Measurements from ENCODE around the gene PLAC1. TPM values are rescaled to one million over a fixed set of nuclear protein-coding genes. Genes with fewer than 3 reads are reported as not detected.
A peak's percentile ranks its signal among the peaks of the same experiment; 100 is the strongest.

Gene PLAC1
- total and polyA plus RNA-seq, 2 experiments from 2014 or later = 0.50 to 0.83 TPM

DNA sequence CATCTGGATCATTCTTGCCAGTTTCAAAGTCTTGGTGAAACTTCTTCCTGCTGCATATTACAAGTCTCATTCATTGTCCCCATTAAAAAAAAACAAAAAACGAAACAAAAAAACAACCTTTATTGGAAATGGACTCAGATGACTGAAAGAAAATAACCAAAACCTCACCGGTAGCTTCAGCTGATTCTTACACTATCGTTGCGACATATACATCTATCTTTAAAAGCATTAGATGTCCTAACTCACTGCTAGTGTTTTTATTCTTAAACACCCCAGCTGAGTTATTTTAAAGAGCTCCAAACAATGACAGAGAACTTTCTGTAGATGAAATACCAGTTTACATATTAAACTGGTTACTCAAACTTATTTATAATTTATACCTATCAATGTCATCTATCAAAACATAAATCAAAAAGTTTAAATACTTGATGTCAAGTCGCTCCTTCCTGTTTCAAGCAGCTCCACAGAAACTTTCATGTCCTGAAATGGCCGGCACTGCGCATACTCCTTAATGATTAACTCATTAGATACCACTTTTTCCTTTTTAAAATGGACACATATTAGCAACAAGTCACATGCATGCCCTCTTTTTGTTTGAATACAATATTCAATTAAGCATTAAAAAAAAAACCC, 111.1 kb downstream of the PLAC1 start:
- no peaks in the 10 kb centered on the region for H3K79me2 ChIP-seq (replicated peaks; ENCODE audit: insufficient read depth)
- no peak overlapping the region for H3K27ac Mint-ChIP-seq
- peaks cover 50% of the 10 kb centered on the region for H3K4me1 Mint-ChIP-seq
- no peak overlapping the region for H2AFZ ChIP-seq
- 0 out of 2 replicates have a peak, but pooled peaks cover 5% of the 10 kb centered on the region for H3F3A ChIP-seq (replicated peaks; ENCODE audit: low read depth)
- peak overlapping the region; percentile 59 for H3K4me3 ChIP-seq
- TF ChIP-seq EZH2 (IDR thresholded peaks at IDR 0.05; ENCODE audit: low read depth, unreplicated experiment) (no peak), EZH2phosphoT487 (IDR thresholded peaks at IDR 0.05; ENCODE audit: unreplicated experiment) (no peak), POLR2AphosphoS5 (IDR thresholded peaks at IDR 0.05; ENCODE audit: low read depth) (no peak), JUNB (IDR thresholded peaks at IDR 0.05; ENCODE audit: unreplicated experiment) (no peak), NANOG (IDR thresholded peaks at IDR 0.05; ENCODE audit: borderline replicate concordance) (no peak), ZNF331 (CRISPR knock-in tag; IDR thresholded peaks at IDR 0.05; ENCODE audit: low read depth) (no peak), STAT1 (IDR thresholded peaks at IDR 0.05; ENCODE audit: unreplicated experiment) (no peak)
- TF ChIP-seq, protein P1, sequence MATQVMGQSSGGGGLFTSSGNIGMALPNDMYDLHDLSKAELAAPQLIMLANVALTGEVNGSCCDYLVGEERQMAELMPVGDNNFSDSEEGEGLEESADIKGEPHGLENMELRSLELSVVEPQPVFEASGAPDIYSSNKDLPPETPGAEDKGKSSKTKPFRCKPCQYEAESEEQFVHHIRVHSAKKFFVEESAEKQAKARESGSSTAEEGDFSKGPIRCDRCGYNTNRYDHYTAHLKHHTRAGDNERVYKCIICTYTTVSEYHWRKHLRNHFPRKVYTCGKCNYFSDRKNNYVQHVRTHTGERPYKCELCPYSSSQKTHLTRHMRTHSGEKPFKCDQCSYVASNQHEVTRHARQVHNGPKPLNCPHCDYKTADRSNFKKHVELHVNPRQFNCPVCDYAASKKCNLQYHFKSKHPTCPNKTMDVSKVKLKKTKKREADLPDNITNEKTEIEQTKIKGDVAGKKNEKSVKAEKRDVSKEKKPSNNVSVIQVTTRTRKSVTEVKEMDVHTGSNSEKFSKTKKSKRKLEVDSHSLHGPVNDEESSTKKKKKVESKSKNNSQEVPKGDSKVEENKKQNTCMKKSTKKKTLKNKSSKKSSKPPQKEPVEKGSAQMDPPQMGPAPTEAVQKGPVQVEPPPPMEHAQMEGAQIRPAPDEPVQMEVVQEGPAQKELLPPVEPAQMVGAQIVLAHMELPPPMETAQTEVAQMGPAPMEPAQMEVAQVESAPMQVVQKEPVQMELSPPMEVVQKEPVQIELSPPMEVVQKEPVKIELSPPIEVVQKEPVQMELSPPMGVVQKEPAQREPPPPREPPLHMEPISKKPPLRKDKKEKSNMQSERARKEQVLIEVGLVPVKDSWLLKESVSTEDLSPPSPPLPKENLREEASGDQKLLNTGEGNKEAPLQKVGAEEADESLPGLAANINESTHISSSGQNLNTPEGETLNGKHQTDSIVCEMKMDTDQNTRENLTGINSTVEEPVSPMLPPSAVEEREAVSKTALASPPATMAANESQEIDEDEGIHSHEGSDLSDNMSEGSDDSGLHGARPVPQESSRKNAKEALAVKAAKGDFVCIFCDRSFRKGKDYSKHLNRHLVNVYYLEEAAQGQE (IDR thresholded peaks at IDR 0.05; ENCODE audit: unreplicated experiment) = no peak
- TF ChIP-seq, protein P2, sequence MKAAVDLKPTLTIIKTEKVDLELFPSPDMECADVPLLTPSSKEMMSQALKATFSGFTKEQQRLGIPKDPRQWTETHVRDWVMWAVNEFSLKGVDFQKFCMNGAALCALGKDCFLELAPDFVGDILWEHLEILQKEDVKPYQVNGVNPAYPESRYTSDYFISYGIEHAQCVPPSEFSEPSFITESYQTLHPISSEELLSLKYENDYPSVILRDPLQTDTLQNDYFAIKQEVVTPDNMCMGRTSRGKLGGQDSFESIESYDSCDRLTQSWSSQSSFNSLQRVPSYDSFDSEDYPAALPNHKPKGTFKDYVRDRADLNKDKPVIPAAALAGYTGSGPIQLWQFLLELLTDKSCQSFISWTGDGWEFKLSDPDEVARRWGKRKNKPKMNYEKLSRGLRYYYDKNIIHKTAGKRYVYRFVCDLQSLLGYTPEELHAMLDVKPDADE (IDR thresholded peaks at IDR 0.05) = no peak
- no peak overlapping the region for H3K27ac ChIP-seq (ENCODE audit: low read depth)
- peak overlapping the region; percentile 84 for H3K4me3 Mint-ChIP-seq
- peaks cover 66% of the 10 kb centered on the region for H3K27me3 ChIP-seq (ENCODE audit: insufficient read depth)
- no peaks in the 10 kb centered on the region for H3K9me2 ChIP-seq (ENCODE audit: insufficient read depth)
- no peak for ATAC-seq
- peaks cover 77% of the 10 kb centered on the region for H3K27me3 Mint-ChIP-seq (ENCODE audit: insufficient read depth, low read depth, poor library complexity)
- H3K36me3 ChIP-seq (ENCODE audit: insufficient read depth) = no peaks in the 10 kb centered on the region
- peak overlapping the region; percentile 78 for H3K4me2 ChIP-seq
- peaks cover 56% of the 10 kb centered on the region for H3K4me1 ChIP-seq (ENCODE audit: insufficient read depth)
- no peaks in the 10 kb centered on the region for H3K36me3 Mint-ChIP-seq (ENCODE audit: low read depth)
- no peaks in the 10 kb centered on the region for H3K9me3 Mint-ChIP-seq
- no peak for DNase-seq (ENCODE audit: low spot score)
- no peaks in the 10 kb centered on the region for H4K20me1 ChIP-seq (replicated peaks; ENCODE audit: insufficient read depth)

DNA sequence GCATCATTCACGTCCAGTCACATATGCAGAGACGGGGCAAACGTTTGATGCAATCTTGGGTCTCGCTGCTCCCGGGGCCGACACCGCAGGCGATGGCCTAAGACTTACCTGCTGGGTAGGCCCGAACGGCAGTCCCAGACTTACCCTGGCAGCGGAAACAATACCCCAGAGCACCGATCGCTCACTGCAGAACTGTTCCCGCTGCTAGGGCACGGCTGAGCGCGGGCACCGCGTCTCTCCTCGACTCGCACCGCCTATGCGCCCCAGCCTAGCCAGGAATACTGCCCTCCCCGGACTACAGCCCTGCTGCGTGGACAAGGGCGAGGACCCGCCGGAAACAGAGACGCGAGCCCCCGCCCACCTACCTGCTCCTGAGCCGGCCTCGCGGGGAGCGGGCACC, 112.1 kb downstream of the PLAC1 start:
- ATAC-seq (peak; percentile 3; the same call in 2 of the 3 replicates), DNase-seq (ENCODE audit: low spot score) (peak; percentile 20)
- Histone ChIP-seq H3K27me3 (ENCODE audit: insufficient read depth) (peaks cover 56% of the 10 kb centered on the region), H3K9me2 (ENCODE audit: insufficient read depth) (no peaks in the 10 kb centered on the region), H4K20me1 (replicated peaks; ENCODE audit: insufficient read depth) (no peaks in the 10 kb centered on the region), H3K4me3 (peak overlapping the region; percentile 59), H2AFZ (0 out of 2 replicates have a peak overlapping the region, but pooled peaks have one; percentile 38), H3K4me1 (ENCODE audit: insufficient read depth) (peaks cover 50% of the 10 kb centered on the region), H3K27ac (ENCODE audit: low read depth) (no peak overlapping the region), H3K4me2 (peak overlapping the region; percentile 78), H3K36me3 (ENCODE audit: insufficient read depth) (no peaks in the 10 kb centered on the region), H3K79me2 (replicated peaks; ENCODE audit: insufficient read depth) (no peaks in the 10 kb centered on the region), H3F3A (replicated peaks; ENCODE audit: low read depth) (0 out of 2 replicates have a peak, but pooled peaks cover 5% of the 10 kb centered on the region)
- Mint-ChIP-seq H3K4me3 (peak overlapping the region; percentile 68), H3K4me1 (peaks cover 51% of the 10 kb centered on the region), H3K27ac (no peak overlapping the region), H3K27me3 (ENCODE audit: insufficient read depth, low read depth, poor library complexity) (peaks cover 67% of the 10 kb centered on the region), H3K9me3 (no peaks in the 10 kb centered on the region), H3K36me3 (ENCODE audit: low read depth) (no peaks in the 10 kb centered on the region)
- TF ChIP-seq STAT1 (IDR thresholded peaks at IDR 0.05; ENCODE audit: unreplicated experiment) (no peak), EZH2phosphoT487 (IDR thresholded peaks at IDR 0.05; ENCODE audit: unreplicated experiment) (no peak), POLR2AphosphoS5 (IDR thresholded peaks at IDR 0.05; ENCODE audit: low read depth) (no peak), JUNB (IDR thresholded peaks at IDR 0.05; ENCODE audit: unreplicated experiment) (no peak), NANOG (IDR thresholded peaks at IDR 0.05; ENCODE audit: borderline replicate concordance) (no peak), EZH2 (IDR thresholded peaks at IDR 0.05; ENCODE audit: low read depth, unreplicated experiment) (no peak), CREB1 (CRISPR knock-in tag; IDR thresholded peaks at IDR 0.05; ENCODE audit: low read depth) (no peak), ZNF331 (CRISPR knock-in tag; IDR thresholded peaks at IDR 0.05; ENCODE audit: low read depth) (no peak)
- TF ChIP-seq, protein P3, sequence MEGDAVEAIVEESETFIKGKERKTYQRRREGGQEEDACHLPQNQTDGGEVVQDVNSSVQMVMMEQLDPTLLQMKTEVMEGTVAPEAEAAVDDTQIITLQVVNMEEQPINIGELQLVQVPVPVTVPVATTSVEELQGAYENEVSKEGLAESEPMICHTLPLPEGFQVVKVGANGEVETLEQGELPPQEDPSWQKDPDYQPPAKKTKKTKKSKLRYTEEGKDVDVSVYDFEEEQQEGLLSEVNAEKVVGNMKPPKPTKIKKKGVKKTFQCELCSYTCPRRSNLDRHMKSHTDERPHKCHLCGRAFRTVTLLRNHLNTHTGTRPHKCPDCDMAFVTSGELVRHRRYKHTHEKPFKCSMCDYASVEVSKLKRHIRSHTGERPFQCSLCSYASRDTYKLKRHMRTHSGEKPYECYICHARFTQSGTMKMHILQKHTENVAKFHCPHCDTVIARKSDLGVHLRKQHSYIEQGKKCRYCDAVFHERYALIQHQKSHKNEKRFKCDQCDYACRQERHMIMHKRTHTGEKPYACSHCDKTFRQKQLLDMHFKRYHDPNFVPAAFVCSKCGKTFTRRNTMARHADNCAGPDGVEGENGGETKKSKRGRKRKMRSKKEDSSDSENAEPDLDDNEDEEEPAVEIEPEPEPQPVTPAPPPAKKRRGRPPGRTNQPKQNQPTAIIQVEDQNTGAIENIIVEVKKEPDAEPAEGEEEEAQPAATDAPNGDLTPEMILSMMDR (conservative IDR thresholded peaks at IDR 0.05; ENCODE audit: low read depth in 2 of 2) = no peak
